HEK293T (cell line): ENCODE results near the gene NR0B1.

Experiments used
- ARNT ChIP-seq: fragments of 450-650 bp; IDR thresholded peaks from 2 replicates; pipeline ENCODE4 v1.6.1; 2017; ENCODE audit warnings: mild to moderate bottlenecking
- HDGF ChIP-seq: fragments of 450-650 bp; IDR thresholded peaks from 2 replicates; pipeline ENCODE4 v1.6.1; 2017; ENCODE audit warnings: antibody characterized with exemption, borderline replicate concordance
- SUZ12 ChIP-seq: fragments of 450-650 bp; IDR thresholded peaks from 2 replicates; pipeline ENCODE4 v1.6.1; 2016; ENCODE audit warnings: mild to moderate bottlenecking

DNA sequence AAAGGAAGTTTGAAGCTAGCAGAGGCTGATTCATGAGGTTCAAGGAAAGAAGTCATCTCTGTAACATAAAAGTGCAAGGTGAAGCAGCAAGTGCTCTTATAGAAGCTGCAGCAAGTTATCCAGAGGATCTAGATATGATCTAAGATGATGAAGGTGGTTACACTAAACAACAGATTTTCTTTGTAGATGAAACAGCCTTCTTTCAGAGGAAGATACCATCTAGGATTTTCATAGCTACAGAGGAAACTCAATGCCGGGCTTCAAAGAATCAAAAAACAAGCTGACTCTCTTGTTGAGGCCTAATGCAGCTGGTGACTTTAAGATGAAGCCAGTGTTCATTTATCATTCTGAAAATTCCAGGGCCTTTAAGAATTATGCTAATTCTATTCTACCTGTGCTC lies 28.8 kb downstream of the NR0B1 start:
- no peak for TF ChIP-seq SUZ12
- no peak for TF ChIP-seq HDGF
- TF ChIP-seq ARNT, result no peak
